Astrocyte of the spinal cord (primary cell): ENCODE data around the gene ASPSCR1.
A peak's percentile ranks its signal among the peaks of the same experiment; 100 is the strongest.

Experiments
- DNase-seq: peaks from one replicate; pipeline ENCODE4 v3.0.0; 2011; ENCODE audit warnings: low read depth, low spot score
- H3K4me3 ChIP-seq: 2 replicates; pipeline ENCODE4 v1.5.1; 2011; ENCODE audit warnings: low read depth, mild to moderate bottlenecking, low read length, moderate library complexity
- in situ Hi-C: cut with HindIII; loops from 2 replicates; pipeline ENCODE4 v1.10.0; 2017; ENCODE audit warnings: low sequenced_read_pairs
- TF ChIP-seq, protein P1 (sequence below): IDR thresholded peaks from 2 replicates; pipeline ENCODE4 v1.5.1; 2012; ENCODE audit warnings: low read depth, mild to moderate bottlenecking, low read length, inconsistent platforms

The ASPSCR1 gene

GRCh38 chr17:81987161-81987770, 9.8 kb downstream of the ASPSCR1 start:
- TF ChIP-seq, protein P1, sequence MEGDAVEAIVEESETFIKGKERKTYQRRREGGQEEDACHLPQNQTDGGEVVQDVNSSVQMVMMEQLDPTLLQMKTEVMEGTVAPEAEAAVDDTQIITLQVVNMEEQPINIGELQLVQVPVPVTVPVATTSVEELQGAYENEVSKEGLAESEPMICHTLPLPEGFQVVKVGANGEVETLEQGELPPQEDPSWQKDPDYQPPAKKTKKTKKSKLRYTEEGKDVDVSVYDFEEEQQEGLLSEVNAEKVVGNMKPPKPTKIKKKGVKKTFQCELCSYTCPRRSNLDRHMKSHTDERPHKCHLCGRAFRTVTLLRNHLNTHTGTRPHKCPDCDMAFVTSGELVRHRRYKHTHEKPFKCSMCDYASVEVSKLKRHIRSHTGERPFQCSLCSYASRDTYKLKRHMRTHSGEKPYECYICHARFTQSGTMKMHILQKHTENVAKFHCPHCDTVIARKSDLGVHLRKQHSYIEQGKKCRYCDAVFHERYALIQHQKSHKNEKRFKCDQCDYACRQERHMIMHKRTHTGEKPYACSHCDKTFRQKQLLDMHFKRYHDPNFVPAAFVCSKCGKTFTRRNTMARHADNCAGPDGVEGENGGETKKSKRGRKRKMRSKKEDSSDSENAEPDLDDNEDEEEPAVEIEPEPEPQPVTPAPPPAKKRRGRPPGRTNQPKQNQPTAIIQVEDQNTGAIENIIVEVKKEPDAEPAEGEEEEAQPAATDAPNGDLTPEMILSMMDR: no peak
- no peak for DNase-seq
- no peak overlapping the region for H3K4me3 ChIP-seq
- in situ Hi-C loops: no loop called here

GRCh38 chr17:81990836-81991683, 13.6 kb downstream of the ASPSCR1 start:
- no peak overlapping the region for H3K4me3 ChIP-seq
- in situ Hi-C loops: no loop called here
- TF ChIP-seq, protein P1: no peak
- no peak for DNase-seq

- H3K4me3 ChIP-seq: no peak overlapping the region
- DNase-seq: peak; percentile 76
- in situ Hi-C loops: no loop called here
- TF ChIP-seq, protein P1: no peak
Measured at GRCh38 chr17:81991684-81992305, 14.4 kb downstream of the ASPSCR1 start.

DNA sequence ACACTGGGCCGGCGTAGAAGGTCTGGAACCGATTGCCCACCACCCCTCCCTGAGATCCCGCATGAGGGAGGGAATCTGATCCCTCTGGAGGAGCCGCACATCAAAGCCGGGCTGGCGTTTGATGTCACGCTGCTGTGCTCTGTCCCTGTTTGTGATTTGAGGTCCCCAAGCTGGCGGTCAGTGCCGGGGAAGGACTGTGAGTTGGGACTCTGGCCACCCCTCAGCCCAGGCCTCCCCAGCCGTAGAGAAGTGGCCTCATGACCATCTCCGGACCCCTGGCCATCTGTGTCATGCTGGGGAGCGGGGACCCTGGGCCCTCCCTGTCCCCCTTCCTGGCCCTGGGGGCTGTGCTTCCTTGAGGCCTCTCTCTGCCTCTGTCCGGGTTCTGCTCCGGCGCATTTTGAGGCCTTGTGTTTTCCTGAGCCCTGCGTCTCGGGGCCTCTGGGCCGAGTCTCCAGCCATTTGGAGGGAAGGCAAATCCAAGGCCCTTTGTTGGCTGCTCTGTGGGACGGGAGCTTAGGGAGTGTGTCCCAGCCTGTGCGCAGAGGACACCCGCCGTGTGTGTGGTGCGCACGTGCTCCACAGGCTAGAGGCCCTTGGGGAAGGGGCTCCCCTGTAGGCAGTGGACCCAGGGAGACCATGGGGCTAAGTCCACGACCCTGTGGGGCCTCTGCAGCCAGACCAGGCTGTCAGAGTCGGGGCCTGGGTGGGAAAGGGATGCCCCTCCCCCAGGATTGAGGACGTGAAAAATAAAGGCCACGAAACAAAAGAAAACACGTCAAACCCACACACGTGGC, 15.1 kb downstream of the ASPSCR1 start:
- in situ Hi-C loops: no loop called here
- TF ChIP-seq, protein P1: no peak
- H3K4me3 ChIP-seq: no peak overlapping the region
- no peak for DNase-seq

- DNase-seq: no peak
- no peak overlapping the region for H3K4me3 ChIP-seq
- TF ChIP-seq, protein P1: no peak
- in situ Hi-C loops: no loop called here
Measured at GRCh38 chr17:81993729-81994592, 16.5 kb downstream of the ASPSCR1 start.
